PFSK-1 (cell line): ENCODE results near the gene CDC42BPG.
A peak's percentile ranks its signal among the peaks of the same experiment; 100 is the strongest.

Experiments used
- FOXP2 ChIP-seq: optimal IDR thresholded peaks from 2 replicates; pipeline ENCODE3; 2011; ENCODE audit warnings: borderline replicate concordance, control low read depth, inconsistent platforms; ENCODE audit not compliant: insufficient read depth; ENCODE audit errors: extremely low read length, extremely low read depth
- POLR2AphosphoS5 ChIP-seq: IDR thresholded peaks from 2 replicates; pipeline ENCODE4 v1.6.1; 2012; ENCODE audit warnings: low read depth, mild to moderate bottlenecking, control low read depth, low read length, moderate library complexity
- SIN3A ChIP-seq: IDR thresholded peaks from 2 replicates; pipeline ENCODE4 v1.6.1; 2012; ENCODE audit warnings: mild to moderate bottlenecking, low read length, moderate library complexity, borderline replicate concordance; ENCODE audit not compliant: insufficient read depth
- TAF1 ChIP-seq: IDR thresholded peaks from 2 replicates; pipeline ENCODE4 v1.6.1; 2012; ENCODE audit warnings: low read length, control low read depth, borderline replicate concordance; ENCODE audit not compliant: insufficient read depth
- TF ChIP-seq, protein P1 (sequence below), 2 experiments: IDR thresholded peaks; 2 replicates each; pipeline versions ENCODE4 v1.6.1 to v1.8.0; 2011 to 2012; ENCODE audit warnings: low read depth in 2 of 2, low read length in 2 of 2, control low read depth in 1 of 2, inconsistent platforms in 1 of 2, mild to moderate bottlenecking in 1 of 2, moderate library complexity in 1 of 2; ENCODE audit not compliant: insufficient read depth in 1 of 2

Gene CDC42BPG

GRCh38 chr11:64784813-64785581 is 59.5 kb downstream of the CDC42BPG start:
- TF ChIP-seq FOXP2 (no peak), POLR2AphosphoS5 (no peak), TAF1 (no peak), SIN3A (no peak)
- TF ChIP-seq, protein P1, sequence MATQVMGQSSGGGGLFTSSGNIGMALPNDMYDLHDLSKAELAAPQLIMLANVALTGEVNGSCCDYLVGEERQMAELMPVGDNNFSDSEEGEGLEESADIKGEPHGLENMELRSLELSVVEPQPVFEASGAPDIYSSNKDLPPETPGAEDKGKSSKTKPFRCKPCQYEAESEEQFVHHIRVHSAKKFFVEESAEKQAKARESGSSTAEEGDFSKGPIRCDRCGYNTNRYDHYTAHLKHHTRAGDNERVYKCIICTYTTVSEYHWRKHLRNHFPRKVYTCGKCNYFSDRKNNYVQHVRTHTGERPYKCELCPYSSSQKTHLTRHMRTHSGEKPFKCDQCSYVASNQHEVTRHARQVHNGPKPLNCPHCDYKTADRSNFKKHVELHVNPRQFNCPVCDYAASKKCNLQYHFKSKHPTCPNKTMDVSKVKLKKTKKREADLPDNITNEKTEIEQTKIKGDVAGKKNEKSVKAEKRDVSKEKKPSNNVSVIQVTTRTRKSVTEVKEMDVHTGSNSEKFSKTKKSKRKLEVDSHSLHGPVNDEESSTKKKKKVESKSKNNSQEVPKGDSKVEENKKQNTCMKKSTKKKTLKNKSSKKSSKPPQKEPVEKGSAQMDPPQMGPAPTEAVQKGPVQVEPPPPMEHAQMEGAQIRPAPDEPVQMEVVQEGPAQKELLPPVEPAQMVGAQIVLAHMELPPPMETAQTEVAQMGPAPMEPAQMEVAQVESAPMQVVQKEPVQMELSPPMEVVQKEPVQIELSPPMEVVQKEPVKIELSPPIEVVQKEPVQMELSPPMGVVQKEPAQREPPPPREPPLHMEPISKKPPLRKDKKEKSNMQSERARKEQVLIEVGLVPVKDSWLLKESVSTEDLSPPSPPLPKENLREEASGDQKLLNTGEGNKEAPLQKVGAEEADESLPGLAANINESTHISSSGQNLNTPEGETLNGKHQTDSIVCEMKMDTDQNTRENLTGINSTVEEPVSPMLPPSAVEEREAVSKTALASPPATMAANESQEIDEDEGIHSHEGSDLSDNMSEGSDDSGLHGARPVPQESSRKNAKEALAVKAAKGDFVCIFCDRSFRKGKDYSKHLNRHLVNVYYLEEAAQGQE (IDR thresholded peaks at IDR 0.05; ENCODE audit: insufficient read depth in 1 of 2, low read depth in 2 of 2, low read length in 2 of 2), result no peak

DNA sequence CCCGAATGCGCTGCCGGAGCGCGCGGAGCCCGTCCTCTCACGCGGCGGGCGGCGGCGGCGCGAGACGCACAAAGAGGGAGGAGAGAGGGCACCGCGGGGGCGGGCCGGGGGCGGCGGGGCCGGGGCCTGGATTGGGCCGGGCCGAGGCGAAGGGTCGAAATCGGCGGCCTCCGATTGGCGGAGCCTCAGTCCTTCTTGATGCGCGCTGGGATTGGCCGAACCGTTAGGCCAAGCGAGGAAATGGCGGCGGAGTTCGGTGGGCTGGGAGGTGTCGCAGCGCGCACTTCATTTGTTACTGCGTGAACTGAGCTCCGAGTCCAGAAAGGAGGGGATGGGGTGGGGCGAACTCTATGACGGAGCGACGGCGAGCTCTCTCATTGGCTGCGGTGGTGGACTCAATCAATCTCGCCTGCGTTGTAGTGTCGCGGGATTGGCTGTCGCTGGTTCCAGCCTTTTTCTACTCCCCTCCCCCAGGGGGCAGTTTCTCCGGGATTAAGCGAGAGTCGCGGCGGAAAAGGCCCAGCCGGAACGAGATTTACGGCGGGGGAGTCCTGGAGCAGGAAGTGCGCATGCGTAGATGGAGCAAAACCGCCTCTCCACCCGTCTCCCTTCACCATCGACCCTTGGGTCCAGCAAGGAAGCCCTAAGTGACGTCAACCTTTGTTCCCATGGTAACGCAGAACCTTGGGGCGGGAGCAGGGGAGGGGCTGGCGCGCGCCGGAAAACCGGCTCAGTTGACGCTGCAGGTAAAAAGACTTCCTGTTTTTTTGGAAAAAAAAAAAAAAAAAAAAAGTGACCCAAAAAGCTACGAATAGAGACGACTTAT is 65.8 kb downstream of the CDC42BPG start, which contains the start of gene SF1:
Gene SF1, minus strand, starts transcription at position 70 of the 826 bp plus-strand sequence. CDS start 150 bp downstream, outside the sequence.
- TF ChIP-seq SIN3A (peak; percentile 57; the same call in 1 of the 2 replicates), POLR2AphosphoS5 (peak; percentile 78), TAF1 (peak; percentile 94), FOXP2 (peak; percentile 65)
- TF ChIP-seq, protein P1 (IDR thresholded peaks at IDR 0.05; ENCODE audit: insufficient read depth in 1 of 2, low read depth in 2 of 2, low read length in 2 of 2), result no peak

- TF ChIP-seq, protein P1 (IDR thresholded peaks at IDR 0.05; ENCODE audit: insufficient read depth in 1 of 2, low read depth in 2 of 2, low read length in 2 of 2), result no peak
- TF ChIP-seq SIN3A (no peak), FOXP2 (no peak), POLR2AphosphoS5 (no peak), TAF1 (no peak)
Measured at GRCh38 chr11:64778223-64778472, 66.3 kb downstream of the CDC42BPG start.

DNA sequence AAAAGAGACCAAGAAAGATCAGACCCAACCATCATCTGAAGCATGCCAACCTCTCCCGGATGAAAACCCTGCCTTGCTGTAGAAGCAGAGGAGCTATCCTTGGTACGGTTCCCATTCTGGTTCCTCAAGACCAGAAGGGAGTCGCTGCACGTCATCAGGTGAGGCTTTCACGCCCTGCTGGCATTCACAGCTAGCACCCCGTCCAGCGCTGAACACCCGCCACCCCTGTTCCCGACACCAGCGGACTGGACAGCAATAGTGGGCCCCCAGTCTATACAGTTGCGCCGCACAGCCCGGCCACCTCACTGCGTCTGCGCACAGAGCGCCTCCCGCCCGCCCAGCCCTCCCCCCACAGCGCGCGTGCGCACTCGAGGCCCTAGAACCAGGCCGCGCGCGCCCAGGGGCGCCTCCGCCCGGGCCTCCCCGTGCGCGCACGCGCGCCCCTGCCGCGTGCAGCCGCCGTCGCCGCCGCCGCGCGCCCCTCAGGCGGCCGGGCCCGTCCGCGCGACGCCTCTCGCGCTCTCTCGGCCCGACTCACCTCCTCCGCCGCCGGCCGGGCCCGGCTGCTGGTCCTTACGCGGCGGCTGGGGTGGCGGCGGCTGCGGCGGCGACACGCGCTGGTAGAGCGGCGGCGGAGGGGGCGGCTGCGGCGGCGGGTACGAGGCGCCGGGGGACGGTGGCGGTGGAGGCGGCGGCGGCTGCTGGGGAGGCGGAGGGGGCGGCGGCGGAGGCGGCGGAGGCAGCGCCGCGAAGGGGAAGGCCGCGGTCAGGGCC is 66.8 kb downstream of the CDC42BPG start:
- TF ChIP-seq SIN3A, result peak; percentile 31; the same call in 1 of the 2 replicates
- TF ChIP-seq TAF1, result no peak
- no peak for TF ChIP-seq POLR2AphosphoS5
- TF ChIP-seq, protein P1 (IDR thresholded peaks at IDR 0.05; ENCODE audit: insufficient read depth in 1 of 2, low read depth in 2 of 2, low read length in 2 of 2), result peak; percentile 67 to 88
- TF ChIP-seq FOXP2, result no peak
